HG03520 (cell line): ENCODE measurements around the gene PRR5.

ENCODE experiments used
- ATAC-seq: cut with Tn5 transposase; IDR thresholded peaks from one replicate; pipeline ENCODE4 v1.9.1; 2021; ENCODE audit warnings: mild to moderate bottlenecking, moderate library complexity; ENCODE audit not compliant: unreplicated experiment

Gene PRR5

GRCh38 chr22:44782363-44782963, 80.5 kb downstream of the PRR5 start:
- ATAC-seq, result no peak

GRCh38 chr22:44783091-44783490, 81.1 kb downstream of the PRR5 start:
- no peak for ATAC-seq

GRCh38 chr22:44783581-44783980, 81.6 kb downstream of the PRR5 start:
- no peak for ATAC-seq

GRCh38 chr22:44786136-44786535, 84.1 kb downstream of the PRR5 start:
- no peak for ATAC-seq

GRCh38 chr22:44786610-44787009, 84.6 kb downstream of the PRR5 start:
- ATAC-seq, result no peak
